Fibroblast of pulmonary artery (primary cell): Measurements from ENCODE around the gene ZNF74.

ENCODE experiments used
- DNase-seq: peaks from one replicate; pipeline ENCODE4 v3.0.0-alpha.2; 2010; ENCODE audit warnings: low read depth
- H3K4me3 ChIP-seq: replicated peaks from 2 replicates; pipeline ENCODE4 v1.5.1; 2011; ENCODE audit warnings: low read depth, mild to moderate bottlenecking, control low read depth, low read length, moderate library complexity
- TF ChIP-seq, protein P1 (sequence below): IDR thresholded peaks from 2 replicates; pipeline ENCODE4 v1.5.1; 2011; ENCODE audit warnings: mild to moderate bottlenecking, control low read depth, low read length, inconsistent platforms; ENCODE audit errors: missing control alignments

ZNF74 gene

DNA sequence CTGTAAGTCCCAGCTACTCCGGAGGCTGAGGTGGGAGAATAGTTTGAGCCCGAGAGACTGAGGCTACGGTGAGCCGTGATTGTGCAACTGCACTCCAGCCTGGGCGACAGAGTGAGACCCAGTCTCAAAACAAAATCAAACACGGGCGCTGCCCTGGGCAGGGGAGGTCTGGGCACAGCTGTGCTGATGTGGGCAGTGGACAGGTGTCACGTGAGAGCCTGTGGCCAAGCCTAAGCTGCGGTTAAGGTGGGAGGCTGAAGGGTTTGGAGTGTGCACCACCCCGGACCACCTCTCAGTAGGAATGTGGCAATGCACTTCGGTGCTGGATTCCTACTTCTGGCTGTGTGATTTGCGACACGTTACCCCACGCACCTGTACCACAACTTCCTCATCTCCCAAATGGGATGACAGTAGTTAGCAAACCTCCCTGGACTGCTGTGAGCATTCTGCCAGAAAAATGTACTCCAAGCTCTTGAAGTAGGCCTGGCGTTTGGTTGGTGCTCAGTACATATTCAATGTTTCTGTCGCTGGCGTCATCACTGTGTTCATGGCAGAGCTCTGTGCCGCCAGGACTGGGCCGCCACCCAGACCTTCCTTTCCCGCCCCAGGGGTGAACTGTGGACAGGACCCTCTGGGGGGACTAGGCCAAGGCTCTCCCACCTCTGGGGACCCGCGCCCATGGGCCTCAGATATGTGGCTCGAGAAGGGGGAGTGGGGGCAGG is 807 bp upstream of the ZNF74 start:
- DNase-seq, result no peak
- TF ChIP-seq, protein P1, sequence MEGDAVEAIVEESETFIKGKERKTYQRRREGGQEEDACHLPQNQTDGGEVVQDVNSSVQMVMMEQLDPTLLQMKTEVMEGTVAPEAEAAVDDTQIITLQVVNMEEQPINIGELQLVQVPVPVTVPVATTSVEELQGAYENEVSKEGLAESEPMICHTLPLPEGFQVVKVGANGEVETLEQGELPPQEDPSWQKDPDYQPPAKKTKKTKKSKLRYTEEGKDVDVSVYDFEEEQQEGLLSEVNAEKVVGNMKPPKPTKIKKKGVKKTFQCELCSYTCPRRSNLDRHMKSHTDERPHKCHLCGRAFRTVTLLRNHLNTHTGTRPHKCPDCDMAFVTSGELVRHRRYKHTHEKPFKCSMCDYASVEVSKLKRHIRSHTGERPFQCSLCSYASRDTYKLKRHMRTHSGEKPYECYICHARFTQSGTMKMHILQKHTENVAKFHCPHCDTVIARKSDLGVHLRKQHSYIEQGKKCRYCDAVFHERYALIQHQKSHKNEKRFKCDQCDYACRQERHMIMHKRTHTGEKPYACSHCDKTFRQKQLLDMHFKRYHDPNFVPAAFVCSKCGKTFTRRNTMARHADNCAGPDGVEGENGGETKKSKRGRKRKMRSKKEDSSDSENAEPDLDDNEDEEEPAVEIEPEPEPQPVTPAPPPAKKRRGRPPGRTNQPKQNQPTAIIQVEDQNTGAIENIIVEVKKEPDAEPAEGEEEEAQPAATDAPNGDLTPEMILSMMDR, result no peak
- peak overlapping the region; percentile 83 for H3K4me3 ChIP-seq

DNA sequence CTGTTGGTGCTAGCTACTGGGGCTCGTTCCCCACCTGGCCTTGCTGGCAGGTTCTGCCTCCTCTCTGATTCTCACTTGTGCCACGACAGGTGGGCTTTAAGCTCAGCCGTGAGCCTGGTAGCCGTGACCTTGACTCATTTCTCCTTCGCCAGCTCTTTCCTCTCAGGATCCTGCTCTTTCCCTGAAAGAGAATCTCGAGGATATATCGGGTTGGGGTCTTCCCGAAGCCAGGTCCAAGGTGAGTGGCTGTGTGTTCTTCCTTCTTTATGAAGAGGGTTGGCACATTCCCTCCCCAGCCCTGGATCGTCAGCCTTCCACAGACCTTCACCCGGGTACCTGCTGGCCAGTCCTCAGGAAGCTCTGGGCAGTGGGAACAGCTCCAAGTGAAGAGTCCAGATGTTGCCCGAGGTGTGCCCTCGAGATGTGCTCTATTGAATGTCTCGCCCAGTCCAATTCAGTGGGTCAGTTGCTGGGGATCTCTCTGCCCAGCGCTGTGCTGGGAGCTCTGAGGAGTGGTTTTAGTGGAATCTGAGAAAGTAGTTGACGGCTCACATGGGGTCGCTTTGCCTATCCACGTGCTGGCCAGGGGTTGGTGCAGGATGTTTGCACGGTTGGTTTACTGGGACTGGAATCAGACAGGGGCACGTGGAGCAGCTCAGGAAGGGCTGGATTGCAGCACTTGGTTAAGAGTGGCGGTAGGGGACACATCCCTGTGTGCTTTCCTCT is 1.4 kb downstream of the ZNF74 start:
- H3K4me3 ChIP-seq, result no peak overlapping the region

DNA sequence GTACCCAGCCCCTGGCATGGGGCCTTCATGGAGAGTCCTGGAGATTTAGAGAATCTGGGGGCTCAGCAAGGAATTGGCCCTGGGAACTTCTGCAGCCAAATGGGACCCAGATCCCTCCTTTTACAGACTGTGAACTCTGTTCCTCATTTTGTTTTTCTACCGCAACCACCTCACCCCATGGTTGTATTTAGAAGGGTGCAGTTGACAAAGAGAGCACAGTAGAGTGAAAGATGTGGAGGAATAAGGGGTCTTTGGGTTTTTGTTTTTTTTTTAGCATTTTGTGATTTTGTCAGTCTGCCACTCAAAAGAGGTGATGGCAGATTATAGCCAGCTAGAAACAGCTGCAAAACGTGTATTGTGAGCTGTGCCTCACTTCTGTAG is 1.9 kb downstream of the ZNF74 start:
- no peak for DNase-seq
- no peak overlapping the region for H3K4me3 ChIP-seq
- TF ChIP-seq, protein P1, result no peak

More for the DNA sequence above, 1.4 kb downstream of the ZNF74 start:
- TF ChIP-seq, protein P1, result no peak
- DNase-seq, result no peak

DNA sequence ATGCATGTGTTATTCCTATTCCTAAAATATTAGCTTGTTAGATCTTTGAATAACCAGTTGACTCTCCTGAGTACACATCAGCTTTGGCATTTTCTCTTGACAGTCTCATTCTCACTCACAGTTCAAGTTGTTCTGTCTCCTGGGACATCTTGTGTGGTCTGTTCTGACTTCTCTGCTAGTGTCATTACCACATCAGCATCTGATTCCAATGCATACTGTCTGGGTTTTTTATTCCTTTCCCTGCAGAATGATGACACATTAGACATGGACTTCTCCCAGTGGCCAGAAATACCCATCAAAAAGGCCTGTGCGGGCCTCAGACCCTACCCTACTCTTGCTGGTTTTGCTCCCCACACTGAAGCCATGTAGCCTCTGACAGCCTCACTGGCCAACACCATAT is 2.7 kb downstream of the ZNF74 start:
- TF ChIP-seq, protein P1, result no peak
- DNase-seq, result no peak
- H3K4me3 ChIP-seq, result no peak overlapping the region

DNA sequence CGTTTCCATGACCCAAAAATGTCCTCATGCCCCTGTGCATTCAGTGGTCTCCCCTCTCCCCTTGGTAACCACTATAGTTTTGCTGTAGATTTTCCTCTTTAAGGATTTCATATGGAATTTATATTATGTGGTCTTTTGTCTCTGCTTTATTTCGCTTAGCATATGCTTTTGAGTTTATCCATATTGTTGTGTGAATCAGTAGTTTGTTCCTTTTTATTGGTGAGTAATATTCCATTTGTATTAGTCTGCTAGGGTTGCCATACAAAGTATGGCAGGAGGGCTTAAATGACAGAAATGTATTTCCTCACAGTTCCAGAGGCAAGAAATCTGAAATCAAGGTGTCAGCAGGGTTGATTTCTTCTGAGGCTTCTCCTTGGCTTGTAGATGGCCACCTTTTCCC is 3.5 kb downstream of the ZNF74 start:
- DNase-seq, result no peak
- no peak overlapping the region for H3K4me3 ChIP-seq
- TF ChIP-seq, protein P1, result no peak

DNA sequence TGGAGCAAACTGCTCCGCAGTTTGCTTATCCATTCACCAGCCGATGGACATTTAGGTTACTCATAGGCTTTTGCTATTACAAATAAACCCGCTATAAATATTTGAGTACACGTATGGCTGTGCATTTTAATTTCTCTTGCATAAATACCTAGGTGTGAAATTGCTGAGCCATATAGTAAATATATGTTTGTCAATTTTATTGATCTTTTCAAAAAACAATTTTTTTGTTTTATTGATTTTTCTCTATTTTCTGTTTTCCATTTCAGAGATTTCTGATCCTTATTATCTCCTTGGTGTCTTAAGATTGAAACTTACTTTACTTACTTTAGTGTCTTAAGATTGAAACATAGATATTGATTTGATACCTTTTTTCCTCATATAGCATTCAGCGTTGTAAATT is 4.5 kb downstream of the ZNF74 start:
- no peak for DNase-seq
- no peak overlapping the region for H3K4me3 ChIP-seq
- TF ChIP-seq, protein P1, result no peak
